GM20431 (cell line): Measurements from ENCODE around the gene FBXO4.
"Not testable (repeated sequence)": the region's sequence is repeated elsewhere in the genome, so short reads cannot be mapped to it uniquely, and the experiment has no call there.

Experiments
- in situ Hi-C: fragments of 300-500 bp; cut with MseI, MboI; formaldehyde crosslinking; loops from one replicate; pipeline ENCODE4 v1.15.0; 2020; ENCODE audit warnings: low sequenced_read_pairs; ENCODE audit not compliant: unreplicated experiment

Gene FBXO4

GRCh38 chr5:41973887-41974286, 48.8 kb downstream of the FBXO4 start:
- in situ Hi-C loops, result no loop called here

GRCh38 chr5:41978676-41979075, 53.6 kb downstream of the FBXO4 start:
- in situ Hi-C loops, result no loop called here

- in situ Hi-C loops, result no loop called here
Observed at GRCh38 chr5:41980396-41980795, 55.3 kb downstream of the FBXO4 start.

- in situ Hi-C loops, result no loop called here
Observed at GRCh38 chr5:41980870-41981269, 55.8 kb downstream of the FBXO4 start.

GRCh38 chr5:41982858-41983257, 57.8 kb downstream of the FBXO4 start:
- in situ Hi-C loops, result not testable (repeated sequence)

- in situ Hi-C loops, result no loop called here
Observed at GRCh38 chr5:41983284-41983683, 58.2 kb downstream of the FBXO4 start.

- in situ Hi-C loops, result no loop called here
Observed at GRCh38 chr5:41985945-41986695, 61.0 kb downstream of the FBXO4 start.
